ENCODE data around the gene DKC1.

DNA sequence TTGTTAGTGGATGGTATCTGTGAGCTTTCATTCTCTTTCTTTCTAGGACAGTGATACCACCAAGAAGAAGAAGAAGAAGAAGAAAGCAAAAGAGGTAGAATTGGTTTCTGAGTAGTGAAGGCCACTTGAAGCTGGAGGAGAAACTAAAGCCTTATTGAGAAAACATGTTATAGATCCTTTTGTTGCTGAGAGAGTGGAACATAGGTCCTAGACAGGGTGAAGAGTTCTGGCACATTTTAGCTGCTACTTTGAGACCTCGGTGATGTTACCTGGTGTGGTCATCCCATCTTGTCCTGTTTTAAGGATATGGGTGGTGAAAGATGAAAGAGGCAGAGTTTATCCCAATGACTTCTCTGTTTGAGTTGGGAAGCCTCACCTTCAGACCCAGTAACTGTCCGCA is 14.1 kb downstream of the DKC1 start:
- TF ChIP-seq, protein P1, sequence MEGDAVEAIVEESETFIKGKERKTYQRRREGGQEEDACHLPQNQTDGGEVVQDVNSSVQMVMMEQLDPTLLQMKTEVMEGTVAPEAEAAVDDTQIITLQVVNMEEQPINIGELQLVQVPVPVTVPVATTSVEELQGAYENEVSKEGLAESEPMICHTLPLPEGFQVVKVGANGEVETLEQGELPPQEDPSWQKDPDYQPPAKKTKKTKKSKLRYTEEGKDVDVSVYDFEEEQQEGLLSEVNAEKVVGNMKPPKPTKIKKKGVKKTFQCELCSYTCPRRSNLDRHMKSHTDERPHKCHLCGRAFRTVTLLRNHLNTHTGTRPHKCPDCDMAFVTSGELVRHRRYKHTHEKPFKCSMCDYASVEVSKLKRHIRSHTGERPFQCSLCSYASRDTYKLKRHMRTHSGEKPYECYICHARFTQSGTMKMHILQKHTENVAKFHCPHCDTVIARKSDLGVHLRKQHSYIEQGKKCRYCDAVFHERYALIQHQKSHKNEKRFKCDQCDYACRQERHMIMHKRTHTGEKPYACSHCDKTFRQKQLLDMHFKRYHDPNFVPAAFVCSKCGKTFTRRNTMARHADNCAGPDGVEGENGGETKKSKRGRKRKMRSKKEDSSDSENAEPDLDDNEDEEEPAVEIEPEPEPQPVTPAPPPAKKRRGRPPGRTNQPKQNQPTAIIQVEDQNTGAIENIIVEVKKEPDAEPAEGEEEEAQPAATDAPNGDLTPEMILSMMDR (IDR thresholded peaks at IDR 0.05) = no peak
- no peak for TF ChIP-seq POLR2A (IDR thresholded peaks at IDR 0.05)

All from body of pancreas (tissue), 4 donors.